OCI-LY3 (cell line): ENCODE data around the gene GPR61.

Experiments
- H2AFZ ChIP-seq: fragments of 200-600, 300-600 bp; shearing (Covaris generic); 2 replicates; pipeline ENCODE4 v1.6.0; 2014; ENCODE audit warnings: antibody characterized with exemption, low read depth, low read length
- H3K27ac ChIP-seq: fragments of 200-600, 300-600 bp; sonication (generic); 2 replicates; pipeline ENCODE4 v1.5.1; 2014; ENCODE audit warnings: mild to moderate bottlenecking, low read length, moderate library complexity, mixed read lengths
- H3K27me3 ChIP-seq: fragments of 200-600, 300-600 bp; sonication (generic); 2 replicates; pipeline ENCODE4 v1.6.1; 2014; ENCODE audit warnings: low read depth, low read length, mixed read lengths
- H3K36me3 ChIP-seq: fragments of 200-600, 300-600 bp; sonication (generic); replicated peaks from 2 replicates; pipeline ENCODE3; 2014; ENCODE audit warnings: low read depth, low read length, mixed read lengths
- H3K4me1 ChIP-seq: fragments of 300-600, 200-600 bp; sonication (generic); 2 replicates; pipeline ENCODE4 v1.6.1; 2014; ENCODE audit warnings: low read length, mixed read lengths
- H3K4me2 ChIP-seq: fragments of 200-600, 300-600 bp; sonication (generic); 2 replicates; pipeline ENCODE4 v1.6.1; 2014; ENCODE audit warnings: low read length, mixed read lengths
- H3K4me3 ChIP-seq: fragments of 300-600, 200-600 bp; sonication (generic); 2 replicates; pipeline ENCODE4 v1.5.1; 2014; ENCODE audit warnings: antibody characterized with exemption, mild to moderate bottlenecking, low read length, moderate library complexity
- H3K79me2 ChIP-seq: fragments of 300-600, 200-600 bp; shearing (Covaris generic); 2 replicates; pipeline ENCODE4 v1.6.1; 2014; ENCODE audit warnings: mild to moderate bottlenecking, low read length, mixed read lengths
- H3K9ac ChIP-seq: fragments of 300-600, 200-600 bp; shearing (Covaris generic); 2 replicates; pipeline ENCODE4 v1.6.0; 2014; ENCODE audit warnings: mild to moderate bottlenecking, low read length, moderate library complexity
- H3K9me3 ChIP-seq: fragments of 200-600, 300-600 bp; shearing (Covaris generic); 2 replicates; pipeline ENCODE4 v1.6.1; 2014; ENCODE audit warnings: low read length, mixed read lengths; ENCODE audit not compliant: insufficient read depth
- H4K20me1 ChIP-seq: fragments of 200-600, 300-600 bp; sonication (generic); 2 replicates; pipeline ENCODE4 v1.6.1; 2016; ENCODE audit warnings: low read length, mixed read lengths; ENCODE audit not compliant: insufficient read depth
- EZH2phosphoT487 ChIP-seq: fragments of 200-600 bp; shearing (Covaris generic); IDR thresholded peaks from 2 replicates; pipeline ENCODE4 v1.6.1; 2018; ENCODE audit warnings: antibody characterized with exemption, mixed run types, low read depth
- TF ChIP-seq, protein P1 (sequence below): fragments of 200-600, 300-600 bp; sonication (generic); IDR thresholded peaks from 2 replicates; pipeline ENCODE4 v1.5.1; 2014; ENCODE audit warnings: antibody characterized with exemption, low read length, low read depth

The GPR61 gene

DNA sequence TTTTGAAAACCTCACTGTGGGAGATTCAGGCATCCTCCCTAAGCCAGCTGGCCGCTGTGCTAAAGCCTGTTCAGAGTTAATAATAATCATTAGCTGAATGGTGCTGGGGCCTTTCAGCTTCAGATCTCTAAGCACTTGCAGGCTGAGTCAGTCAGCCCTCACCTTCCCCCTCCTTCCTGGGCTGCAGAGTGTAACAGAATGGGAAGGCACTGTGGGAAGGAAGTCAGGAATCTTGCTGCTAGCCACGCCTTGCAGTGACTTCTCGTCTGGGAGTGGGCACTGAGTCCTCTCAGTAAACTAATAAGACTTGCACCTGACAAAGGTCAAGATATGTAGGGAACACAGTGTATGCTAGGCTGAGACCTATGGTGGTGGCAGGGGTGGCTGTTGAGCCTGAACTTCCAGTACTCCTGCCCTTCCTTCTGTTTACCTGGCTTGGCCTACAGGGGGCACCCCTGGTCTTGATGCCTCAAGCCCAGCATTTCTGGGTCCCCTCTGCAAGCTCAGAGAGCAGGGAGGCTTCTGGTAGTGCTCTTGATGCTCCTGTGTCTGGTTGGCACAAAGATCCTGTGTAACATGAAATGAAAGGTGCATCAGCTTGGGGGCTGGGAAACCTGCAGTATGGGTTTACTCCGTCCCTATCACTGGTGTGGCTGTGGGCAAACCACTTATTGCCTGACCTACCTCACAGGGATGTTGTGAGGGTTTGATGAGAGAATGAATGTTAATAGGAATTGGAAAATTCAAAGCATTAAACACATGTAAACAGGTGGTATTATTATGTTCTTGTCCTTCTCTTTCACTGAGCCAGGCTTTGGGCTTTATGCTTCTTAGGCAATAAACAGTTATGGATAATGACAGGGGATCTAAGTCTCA lies 39.8 kb upstream of the GPR61 start:
- H3K27ac ChIP-seq = no peak overlapping the region
- H3K9ac ChIP-seq = no peak overlapping the region
- no peak overlapping the region for H3K4me2 ChIP-seq
- no peak for TF ChIP-seq EZH2phosphoT487
- TF ChIP-seq, protein P1, sequence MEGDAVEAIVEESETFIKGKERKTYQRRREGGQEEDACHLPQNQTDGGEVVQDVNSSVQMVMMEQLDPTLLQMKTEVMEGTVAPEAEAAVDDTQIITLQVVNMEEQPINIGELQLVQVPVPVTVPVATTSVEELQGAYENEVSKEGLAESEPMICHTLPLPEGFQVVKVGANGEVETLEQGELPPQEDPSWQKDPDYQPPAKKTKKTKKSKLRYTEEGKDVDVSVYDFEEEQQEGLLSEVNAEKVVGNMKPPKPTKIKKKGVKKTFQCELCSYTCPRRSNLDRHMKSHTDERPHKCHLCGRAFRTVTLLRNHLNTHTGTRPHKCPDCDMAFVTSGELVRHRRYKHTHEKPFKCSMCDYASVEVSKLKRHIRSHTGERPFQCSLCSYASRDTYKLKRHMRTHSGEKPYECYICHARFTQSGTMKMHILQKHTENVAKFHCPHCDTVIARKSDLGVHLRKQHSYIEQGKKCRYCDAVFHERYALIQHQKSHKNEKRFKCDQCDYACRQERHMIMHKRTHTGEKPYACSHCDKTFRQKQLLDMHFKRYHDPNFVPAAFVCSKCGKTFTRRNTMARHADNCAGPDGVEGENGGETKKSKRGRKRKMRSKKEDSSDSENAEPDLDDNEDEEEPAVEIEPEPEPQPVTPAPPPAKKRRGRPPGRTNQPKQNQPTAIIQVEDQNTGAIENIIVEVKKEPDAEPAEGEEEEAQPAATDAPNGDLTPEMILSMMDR = peak; percentile 51
- H3K4me3 ChIP-seq = no peak overlapping the region
- H3K9me3 ChIP-seq = no peaks in the 10 kb centered on the region
- H3K27me3 ChIP-seq = no peaks in the 10 kb centered on the region
- no peak overlapping the region for H2AFZ ChIP-seq
- no peaks in the 10 kb centered on the region for H4K20me1 ChIP-seq
- H3K4me1 ChIP-seq = peaks cover 3% of the 10 kb centered on the region
- peaks cover 7% of the 10 kb centered on the region; the same call in 1 of the 2 replicates for H3K79me2 ChIP-seq
- peaks cover 8% of the 10 kb centered on the region for H3K36me3 ChIP-seq

DNA sequence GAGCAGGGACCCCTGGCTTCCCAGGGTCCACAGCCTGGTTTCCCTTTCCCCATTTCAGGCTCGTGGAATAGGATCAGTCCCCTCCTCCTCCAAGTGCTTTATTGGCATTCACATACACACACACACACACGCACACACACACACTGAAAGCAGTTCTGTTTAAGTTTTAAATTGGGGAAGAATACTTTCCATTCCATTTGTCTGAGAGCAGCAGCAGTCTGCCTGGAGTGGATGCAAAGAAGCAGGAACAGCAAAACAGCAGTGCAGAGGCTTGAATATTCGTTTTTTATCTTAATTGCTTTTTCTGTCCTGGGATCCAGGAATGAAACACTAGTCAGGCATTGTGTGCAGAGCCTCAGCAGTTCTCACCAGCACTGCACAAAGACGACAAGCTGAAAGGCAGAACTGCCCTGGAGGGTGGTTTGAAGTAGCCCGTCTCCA lies 38.7 kb upstream of the GPR61 start:
- no peak overlapping the region for H3K4me2 ChIP-seq
- H3K9me3 ChIP-seq = no peaks in the 10 kb centered on the region
- H3K4me1 ChIP-seq = no peaks in the 10 kb centered on the region
- H4K20me1 ChIP-seq = no peaks in the 10 kb centered on the region
- H3K27me3 ChIP-seq = no peaks in the 10 kb centered on the region
- no peak overlapping the region for H3K4me3 ChIP-seq
- no peak overlapping the region for H3K9ac ChIP-seq
- no peaks in the 10 kb centered on the region; the same call in 1 of the 2 replicates for H3K79me2 ChIP-seq
- no peak for TF ChIP-seq EZH2phosphoT487
- TF ChIP-seq, protein P1 = no peak
- H2AFZ ChIP-seq = no peak overlapping the region
- H3K27ac ChIP-seq = no peak overlapping the region
- peaks cover 5% of the 10 kb centered on the region for H3K36me3 ChIP-seq

DNA sequence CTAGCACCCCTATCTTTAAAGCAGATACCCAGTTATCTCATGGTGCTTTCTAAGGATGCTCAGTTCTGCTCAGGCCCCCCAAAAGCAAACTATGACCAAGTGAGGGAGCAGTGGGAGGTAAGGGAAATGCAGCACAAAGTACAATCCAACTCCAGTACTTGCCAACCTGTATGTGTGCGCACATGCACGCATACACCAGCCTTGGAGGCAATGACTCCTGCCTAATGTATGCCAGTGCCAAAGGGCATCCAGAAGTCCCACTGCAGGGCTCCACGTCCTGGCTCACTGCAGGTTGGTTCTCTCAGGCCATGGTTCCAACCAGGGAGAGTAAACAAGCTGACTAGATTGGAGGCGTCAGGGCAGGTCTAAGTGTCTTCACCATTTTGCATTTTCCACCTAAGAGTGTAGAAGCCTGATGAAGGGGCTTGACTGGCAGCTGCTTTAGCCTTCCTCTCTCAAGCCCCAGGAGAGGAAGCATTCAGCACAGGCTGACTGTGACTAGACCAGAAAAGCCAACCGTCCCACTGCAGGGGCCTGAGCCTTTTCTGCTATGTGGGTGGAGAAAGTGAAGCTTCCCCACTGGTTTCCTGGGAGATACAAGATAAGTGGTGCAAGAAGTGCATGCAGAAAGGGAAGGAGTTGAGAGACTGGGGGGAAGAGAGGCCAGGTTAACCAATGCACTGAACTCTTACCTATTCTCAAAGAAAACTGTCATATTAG lies 37.9 kb upstream of the GPR61 start:
- H3K4me2 ChIP-seq = no peak overlapping the region
- H3K9ac ChIP-seq = no peak overlapping the region
- no peak overlapping the region for H3K27ac ChIP-seq
- H3K79me2 ChIP-seq = no peaks in the 10 kb centered on the region
- no peaks in the 10 kb centered on the region for H3K9me3 ChIP-seq
- H2AFZ ChIP-seq = no peak overlapping the region
- no peak overlapping the region for H3K4me3 ChIP-seq
- no peaks in the 10 kb centered on the region for H3K4me1 ChIP-seq
- TF ChIP-seq, protein P1 = no peak
- TF ChIP-seq EZH2phosphoT487 = no peak
- no peaks in the 10 kb centered on the region for H3K36me3 ChIP-seq
- H4K20me1 ChIP-seq = no peaks in the 10 kb centered on the region
- H3K27me3 ChIP-seq = no peaks in the 10 kb centered on the region

DNA sequence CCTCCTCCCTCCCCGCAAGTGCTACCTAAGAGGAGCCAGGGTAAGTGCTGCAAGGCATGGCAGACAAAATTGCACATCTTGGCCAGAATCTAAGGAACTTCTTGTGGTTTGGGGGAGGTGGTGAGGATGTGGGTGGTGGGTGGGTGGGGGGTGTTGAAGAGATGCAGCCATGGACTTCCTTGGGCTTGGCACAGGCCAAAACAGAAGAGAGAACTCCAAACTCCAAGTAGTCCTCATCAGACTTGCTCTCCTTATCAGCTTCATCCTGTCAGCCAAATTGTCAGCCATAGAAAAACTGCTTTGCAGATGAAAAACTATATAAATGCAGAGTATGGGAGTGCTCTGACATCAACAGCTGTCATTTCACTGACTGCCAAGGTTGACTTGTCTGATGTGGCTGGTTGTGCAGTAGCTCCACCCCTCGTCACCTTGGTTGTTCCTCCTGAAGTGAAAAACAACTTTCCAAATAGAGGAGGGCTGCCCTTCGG lies 37.3 kb upstream of the GPR61 start:
- no peak overlapping the region for H3K9ac ChIP-seq
- H3K79me2 ChIP-seq = no peaks in the 10 kb centered on the region
- no peak overlapping the region for H2AFZ ChIP-seq
- H3K4me3 ChIP-seq = no peak overlapping the region
- H3K4me2 ChIP-seq = no peak overlapping the region
- H3K4me1 ChIP-seq = no peaks in the 10 kb centered on the region
- no peaks in the 10 kb centered on the region for H3K27me3 ChIP-seq
- no peaks in the 10 kb centered on the region for H3K36me3 ChIP-seq
- no peak overlapping the region for H3K27ac ChIP-seq
- H3K9me3 ChIP-seq = no peaks in the 10 kb centered on the region
- TF ChIP-seq EZH2phosphoT487 = no peak
- TF ChIP-seq, protein P1 = no peak
- H4K20me1 ChIP-seq = no peaks in the 10 kb centered on the region
